KBM-7 (cell line): ENCODE results near the gene ARHGEF7.
"Not testable (repeated sequence)": the region's sequence is repeated elsewhere in the genome, so short reads cannot be mapped to it uniquely, and the experiment has no call there.

Source experiments
- DNase-seq: peaks from one replicate; pipeline ENCODE4 v3.0.0-alpha.2; 2015
- in situ Hi-C: fragments of 300-500 bp; cut with MboI; formaldehyde crosslinking; loops from 2 replicates; pipeline ENCODE4 v1.14.3; 2020; ENCODE audit warnings: low sequenced_read_pairs, low pct_unique_long_range_greater_than_20kb, mixed read lengths

ARHGEF7 gene

DNA sequence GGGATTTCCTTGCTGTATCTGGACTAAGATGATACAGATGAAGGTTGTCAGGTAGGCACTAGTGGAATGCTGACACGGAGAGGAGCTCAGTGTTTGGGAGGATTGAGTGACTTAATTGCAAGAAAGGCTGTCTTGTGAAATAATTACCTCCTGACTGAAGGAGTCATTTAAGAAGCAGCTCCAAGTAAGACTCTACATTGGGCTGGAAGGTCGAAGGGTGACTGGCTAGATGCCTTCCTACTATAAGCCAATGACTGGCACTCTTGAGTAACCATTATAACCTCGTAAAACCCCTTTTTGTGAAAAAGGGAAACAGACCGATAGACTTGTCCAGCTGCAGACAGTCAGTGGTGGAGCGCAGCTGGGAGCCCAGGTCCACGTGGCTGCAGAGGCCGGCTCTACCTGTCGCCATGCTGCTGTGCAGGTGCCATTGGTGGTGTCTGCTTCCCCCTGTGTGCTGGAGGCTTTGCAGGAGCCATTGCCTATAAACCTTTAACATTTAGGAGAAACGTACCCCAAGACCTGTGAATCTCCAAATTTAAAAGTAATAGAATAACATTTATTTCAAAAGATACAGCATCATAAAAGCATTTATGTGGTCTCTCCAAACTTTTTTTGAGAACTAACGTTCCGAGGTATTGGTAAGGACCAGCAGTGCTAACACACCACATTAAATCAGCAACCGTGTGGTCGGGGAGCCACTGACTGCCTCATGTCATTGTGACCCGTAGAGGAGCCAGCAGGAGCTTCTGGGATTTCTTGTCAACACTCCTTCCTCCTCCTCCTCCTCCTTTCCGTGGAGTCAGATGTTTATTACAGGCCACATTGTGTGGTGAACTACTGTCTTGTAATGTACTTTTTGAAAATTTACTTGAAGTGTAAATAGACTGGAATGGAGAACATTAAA lies 124.9 kb downstream of the ARHGEF7 start:
- no peak for DNase-seq
- in situ Hi-C loops, result no loop called here

DNA sequence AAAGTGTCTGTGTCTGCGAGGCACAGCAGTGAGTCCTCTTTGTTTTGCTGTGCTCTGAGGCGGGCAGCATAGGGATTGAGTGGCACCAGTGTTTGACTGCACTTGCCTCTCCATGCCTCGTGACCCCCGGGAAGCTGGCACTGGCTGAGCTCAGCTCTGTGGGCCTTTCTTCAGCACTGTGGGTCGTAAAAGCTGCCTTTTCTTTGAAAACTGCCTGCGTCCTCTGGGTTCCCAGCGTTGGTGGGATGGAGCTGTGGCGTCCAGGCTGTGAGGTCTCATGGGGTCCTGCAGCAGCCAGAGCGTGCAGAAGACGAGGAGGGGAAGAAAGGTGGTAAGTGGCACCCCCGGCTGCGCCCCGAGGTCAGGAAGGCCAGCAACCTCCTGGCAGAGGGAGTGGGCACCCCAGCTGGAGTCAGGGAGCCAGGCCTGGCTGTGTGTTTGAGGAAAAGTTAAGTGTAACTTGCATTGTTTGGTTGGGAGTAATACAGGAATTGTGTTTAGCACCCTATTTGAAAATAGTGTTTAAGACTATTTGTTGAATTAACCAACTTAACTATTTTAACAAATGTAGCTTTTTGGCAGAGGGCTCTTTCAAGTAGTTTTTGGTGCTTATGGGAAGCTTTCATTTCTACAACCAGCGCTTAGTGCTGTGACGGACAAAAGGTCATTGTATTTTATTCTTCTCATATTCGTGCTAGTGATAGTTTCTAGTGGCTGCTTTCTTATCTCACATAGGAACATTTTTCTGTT lies 126.1 kb downstream of the ARHGEF7 start:
- in situ Hi-C loops, result no loop called here

DNA sequence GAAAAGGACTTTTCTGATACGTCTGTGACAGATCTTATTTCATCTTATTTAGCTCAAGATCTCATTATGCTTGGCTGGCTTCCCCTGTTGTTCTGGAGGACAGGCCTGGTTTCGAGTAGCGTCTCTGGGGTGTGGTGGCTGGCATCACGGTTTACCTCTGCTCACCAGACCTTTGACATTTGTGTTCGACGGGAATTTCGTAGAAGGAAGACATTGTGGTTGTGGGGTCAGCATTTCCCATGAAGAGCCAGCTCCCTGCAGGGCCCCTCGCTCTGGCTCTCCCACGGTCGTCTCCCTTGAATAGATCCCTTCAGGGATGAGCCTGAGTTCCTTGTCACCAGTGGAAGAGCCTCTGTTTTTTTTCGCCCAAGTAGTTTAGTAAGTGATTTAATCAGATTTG lies 126.8 kb downstream of the ARHGEF7 start:
- in situ Hi-C loops, result no loop called here
- no peak for DNase-seq

More for the DNA sequence above, 126.1 kb downstream of the ARHGEF7 start:
- no peak for DNase-seq

DNA sequence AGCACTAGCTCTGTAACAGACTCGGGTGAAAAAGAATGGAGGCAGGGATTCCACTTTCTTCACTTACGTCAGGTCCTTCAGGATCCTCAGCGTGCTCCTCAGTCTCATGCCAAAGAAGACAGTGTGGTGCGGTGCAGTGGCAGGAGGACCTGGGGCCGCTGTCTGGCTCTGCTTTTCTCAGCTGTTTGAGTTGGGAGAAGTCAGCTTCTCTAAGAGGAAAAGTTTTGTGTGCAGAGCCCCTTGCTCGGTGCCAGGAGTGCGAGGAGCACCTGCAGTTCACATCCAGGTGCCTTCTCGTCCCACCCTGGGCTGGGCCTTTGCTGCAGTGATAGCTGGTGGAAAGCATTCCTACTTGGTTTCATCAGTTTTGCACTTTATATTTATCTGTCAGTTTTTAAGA lies 127.5 kb downstream of the ARHGEF7 start:
- in situ Hi-C loops, result no loop called here
- DNase-seq, result no peak

- in situ Hi-C loops, result no loop called here
- no peak for DNase-seq
Observed at GRCh38 chr13:111243981-111244380, 128.9 kb downstream of the ARHGEF7 start.

DNA sequence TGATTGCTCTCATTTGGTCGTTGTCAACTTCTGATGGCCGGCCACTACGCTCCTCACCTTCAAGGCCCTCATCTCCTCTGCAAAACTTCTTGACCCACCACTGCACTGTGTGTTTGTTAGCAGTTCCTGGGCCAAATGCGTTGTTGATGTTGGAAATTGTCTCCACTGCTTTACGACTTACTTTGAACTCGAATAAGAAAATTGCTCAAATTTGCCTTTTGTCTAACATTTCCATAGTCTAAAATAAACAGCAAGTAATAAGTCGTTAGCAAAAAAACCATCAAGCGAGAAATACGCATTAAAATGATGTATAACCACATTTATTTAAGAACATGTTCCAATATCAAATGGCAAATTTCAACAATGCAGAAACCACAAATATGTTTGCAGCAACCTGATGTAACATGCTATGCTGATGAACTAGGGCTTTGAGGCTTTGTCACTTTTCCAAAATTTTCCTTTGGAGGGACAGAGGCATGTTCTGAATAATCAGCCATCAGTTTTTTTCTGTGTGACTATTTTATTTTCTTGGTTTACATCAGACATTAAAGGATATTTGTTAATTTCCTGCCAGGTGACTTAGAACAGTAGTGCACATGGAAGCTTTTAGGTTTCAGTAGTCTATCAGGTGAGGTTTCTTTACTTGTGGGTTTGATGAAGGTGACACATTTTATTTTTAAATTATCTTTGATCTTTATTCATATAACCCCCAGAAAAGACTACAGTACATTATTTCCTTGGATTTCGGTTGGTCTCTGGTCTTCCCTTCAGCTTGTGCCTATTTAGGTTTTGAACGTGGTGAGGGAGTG lies 130.7 kb downstream of the ARHGEF7 start:
- in situ Hi-C loops, result no loop called here
- no peak for DNase-seq

GRCh38 chr13:111247552-111247951 lies 132.4 kb downstream of the ARHGEF7 start:
- DNase-seq, result no peak
- in situ Hi-C loops, result no loop called here

- DNase-seq, result no peak
- in situ Hi-C loops, result no loop called here
Observed at GRCh38 chr13:111248822-111249221, 133.7 kb downstream of the ARHGEF7 start.

- DNase-seq, result no peak
- in situ Hi-C loops, result no loop called here
Observed at GRCh38 chr13:111249637-111250360, 134.7 kb downstream of the ARHGEF7 start.

DNA sequence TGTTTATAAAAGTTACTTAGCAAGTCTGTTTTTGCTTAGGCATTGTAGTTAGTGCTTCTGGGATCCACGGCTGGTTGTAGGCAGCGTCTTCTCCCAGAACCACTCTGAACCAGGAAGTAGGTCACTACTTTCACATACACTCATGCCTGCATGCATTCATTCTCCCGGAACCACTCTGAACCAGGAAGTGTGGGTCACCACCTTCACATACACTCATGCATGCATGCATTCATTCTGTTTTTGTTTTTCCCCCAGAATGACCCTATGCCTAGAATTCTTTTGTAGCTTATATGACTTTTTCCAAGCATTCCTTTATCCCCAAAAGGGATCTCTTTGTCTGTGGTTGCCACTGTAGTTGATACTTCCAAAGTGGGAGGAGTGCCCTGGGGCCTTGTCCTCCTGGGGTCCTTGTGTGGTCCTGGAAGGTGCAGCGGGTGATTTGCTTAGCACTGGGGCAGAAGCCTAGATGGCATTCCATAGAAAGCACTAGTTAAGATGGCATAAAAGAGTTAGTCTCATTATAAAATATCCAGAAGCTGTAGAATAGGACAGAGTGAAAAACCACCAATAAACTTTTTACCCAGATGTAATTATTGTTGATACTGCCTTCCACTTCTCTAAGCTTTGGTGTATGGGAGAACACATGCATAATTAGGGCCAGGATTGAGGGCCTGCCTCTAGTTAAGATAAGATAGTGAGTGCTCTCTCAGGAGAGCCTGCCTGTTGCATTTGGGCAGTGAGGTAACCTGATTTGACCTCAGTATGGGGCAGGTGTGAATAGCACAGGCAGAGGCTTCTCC lies 136.7 kb downstream of the ARHGEF7 start:
- no peak for DNase-seq
- in situ Hi-C loops, result no loop called here

DNA sequence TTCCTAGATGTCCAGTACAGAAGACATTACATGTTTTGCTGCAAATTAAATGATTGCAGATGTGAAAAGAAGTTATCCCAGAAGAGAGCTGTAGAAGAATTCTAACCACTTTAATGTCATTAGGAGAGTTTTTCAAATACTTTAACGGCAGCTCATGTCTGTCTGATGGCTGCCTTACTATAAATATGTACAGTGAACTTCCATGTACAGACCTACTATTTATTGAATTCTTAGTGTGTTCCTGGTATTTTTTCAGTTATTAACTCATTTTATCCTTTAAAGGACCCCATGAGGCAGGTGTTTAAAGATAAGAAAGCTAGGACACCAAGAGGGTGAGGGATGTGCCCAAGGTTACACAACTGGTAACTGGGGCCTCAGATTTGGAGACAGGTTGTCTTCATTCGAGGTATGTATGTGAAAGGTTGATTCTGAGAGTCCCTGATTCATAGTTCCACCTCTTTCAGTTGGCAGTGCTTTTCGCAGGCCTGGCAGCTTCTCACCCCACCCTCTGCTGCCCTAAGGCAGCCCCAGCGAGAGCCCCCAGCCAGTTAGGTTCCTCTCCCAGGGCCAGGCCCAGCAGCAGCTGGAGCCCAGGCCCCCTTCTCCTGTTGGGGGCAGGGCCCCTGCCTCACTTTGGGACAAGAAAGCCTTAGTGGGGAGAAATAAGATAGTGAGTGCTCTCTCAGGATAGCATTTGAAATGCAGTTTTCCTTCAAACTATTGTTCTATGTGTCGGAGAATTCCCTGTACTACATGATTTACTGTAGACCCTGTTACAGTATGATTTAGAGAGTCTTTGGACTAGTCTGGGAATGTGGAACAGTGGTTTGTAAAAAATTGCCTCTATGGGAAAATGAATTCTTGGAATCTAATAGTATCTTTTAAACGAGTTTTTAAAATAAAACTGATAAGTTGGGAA lies 137.6 kb downstream of the ARHGEF7 start:
- no peak for DNase-seq
- in situ Hi-C loops, result no loop called here

DNA sequence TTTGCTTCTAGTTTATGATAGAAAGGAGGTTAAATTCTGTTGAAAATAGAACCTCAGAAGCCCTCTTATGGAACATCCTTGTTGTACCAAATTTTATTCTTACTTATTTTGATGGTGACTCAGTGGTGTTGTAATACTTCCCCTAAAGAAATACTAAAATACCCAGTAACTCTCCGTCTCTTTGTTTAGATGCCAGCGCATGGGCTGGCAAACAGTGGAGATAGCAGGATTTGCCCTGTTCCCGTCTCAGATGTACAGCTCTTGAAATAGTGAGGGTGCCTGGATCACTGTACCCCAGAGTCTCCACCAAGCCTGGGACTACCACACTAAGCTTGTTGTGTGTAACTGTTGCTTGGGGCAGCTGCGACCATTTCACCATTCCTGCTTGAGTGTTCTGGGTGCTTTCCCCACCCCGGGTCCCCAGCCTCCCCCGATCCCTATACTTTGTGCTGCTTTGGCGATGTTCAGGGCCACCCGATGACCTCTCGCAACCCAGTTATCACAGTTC lies 138.3 kb downstream of the ARHGEF7 start:
- in situ Hi-C loops, result no loop called here

DNA sequence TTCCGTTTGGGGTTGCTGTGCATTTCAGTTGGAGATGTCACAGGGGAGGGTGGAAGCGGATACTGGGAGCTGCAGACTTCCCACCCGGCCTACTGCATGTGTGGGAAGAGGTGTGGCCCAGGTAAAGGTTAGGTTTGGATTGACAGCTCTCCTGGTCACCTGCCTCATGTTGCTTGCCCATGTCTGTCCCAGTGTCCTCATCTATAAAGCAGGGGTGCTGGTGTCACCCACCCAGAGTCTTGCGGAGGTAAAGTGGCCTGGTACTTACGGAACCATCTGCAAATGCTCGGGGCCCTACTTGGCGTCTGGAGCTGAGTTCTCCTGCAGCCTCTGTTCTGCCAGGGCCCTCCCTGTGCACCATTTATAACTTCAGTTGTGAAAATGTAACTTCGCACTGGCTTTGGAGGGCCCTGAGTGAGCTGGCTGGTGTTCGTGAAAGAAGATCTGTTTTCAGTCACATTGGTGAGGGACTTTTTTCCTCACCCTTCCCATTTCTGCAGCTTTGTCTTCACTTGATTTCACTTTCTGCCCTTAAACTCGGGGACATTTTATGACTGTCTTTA lies 140.2 kb downstream of the ARHGEF7 start:
- in situ Hi-C loops, result no loop called here
- no peak for DNase-seq

More for the DNA sequence above, 138.3 kb downstream of the ARHGEF7 start:
- no peak for DNase-seq

- no peak for DNase-seq
- in situ Hi-C loops, result no loop called here
Observed at GRCh38 chr13:111256458-111256857, 141.3 kb downstream of the ARHGEF7 start.

- in situ Hi-C loops, result no loop called here
- DNase-seq, result no peak
Observed at GRCh38 chr13:111256946-111257345, 141.8 kb downstream of the ARHGEF7 start.

- in situ Hi-C loops, DNase-seq: not testable (repeated sequence)
Observed at GRCh38 chr13:111257899-111258298, 142.8 kb downstream of the ARHGEF7 start.

- no peak for DNase-seq
- in situ Hi-C loops, result no loop called here
Observed at GRCh38 chr13:111258637-111259036, 143.5 kb downstream of the ARHGEF7 start.
